WERI-Rb-1 (cell line): ENCODE data around the gene GPR4.

Experiments used
- DNase-seq: peaks from one replicate; pipeline ENCODE4 v3.0.0-alpha.2; 2020
- H3K27ac ChIP-seq: fragments of 250-450 bp; sonication (Bioruptor Pico); 2 replicates; pipeline ENCODE4 v1.5.1; 2020; ENCODE audit warnings: mild to moderate bottlenecking, moderate library complexity
- H3K27me3 ChIP-seq: fragments of 250-450 bp; sonication (Bioruptor Pico); 2 replicates; pipeline ENCODE4 v1.5.1; 2021; ENCODE audit warnings: mild to moderate bottlenecking, low read depth, moderate library complexity; ENCODE audit not compliant: insufficient read depth, severe bottlenecking
- H3K36me3 ChIP-seq: fragments of 250-450 bp; sonication (Bioruptor Pico); 2 replicates; pipeline ENCODE4 v1.5.1; 2020; ENCODE audit warnings: mild to moderate bottlenecking, moderate library complexity
- H3K4me3 ChIP-seq: 2 replicates; pipeline ENCODE4 v1.5.1; 2011; ENCODE audit warnings: low read depth, mild to moderate bottlenecking, control low read depth, low read length
- H3K9me3 ChIP-seq: fragments of 250-450 bp; sonication (Bioruptor Pico); 2 replicates; pipeline ENCODE4 v1.5.1; 2021; ENCODE audit warnings: mild to moderate bottlenecking, moderate library complexity; ENCODE audit not compliant: severe bottlenecking
- CTCF ChIP-seq: IDR thresholded peaks from 2 replicates; pipeline ENCODE4 v1.5.1; 2011; ENCODE audit warnings: low read depth, mild to moderate bottlenecking, control low read depth, inconsistent platforms, low read length

GPR4 gene

GRCh38 chr19:45564131-45564780 lies 37.8 kb downstream of the GPR4 start:
- Histone ChIP-seq H3K27ac (peak overlapping the region; percentile 82), H3K4me3 (no peak overlapping the region), H3K27me3 (no peaks in the 10 kb centered on the region), H3K36me3 (no peaks in the 10 kb centered on the region), H3K9me3 (no peaks in the 10 kb centered on the region)
- peak; percentile 77 for DNase-seq
- TF ChIP-seq CTCF, result no peak

- no peak for TF ChIP-seq CTCF
- DNase-seq, result no peak
- Histone ChIP-seq H3K27ac (no peak overlapping the region), H3K27me3 (no peaks in the 10 kb centered on the region), H3K36me3 (no peaks in the 10 kb centered on the region), H3K4me3 (no peak overlapping the region), H3K9me3 (no peaks in the 10 kb centered on the region)
Observed at GRCh38 chr19:45560686-45561085, 41.3 kb downstream of the GPR4 start.

- TF ChIP-seq CTCF, result no peak
- H3K27ac ChIP-seq, result no peak overlapping the region
Observed at GRCh38 chr19:45560038-45560437, 42.0 kb downstream of the GPR4 start.

GRCh38 chr19:45558399-45558878 lies 43.6 kb downstream of the GPR4 start:
- Histone ChIP-seq H3K27me3 (no peaks in the 10 kb centered on the region), H3K27ac (no peak overlapping the region), H3K9me3 (no peaks in the 10 kb centered on the region), H3K36me3 (no peaks in the 10 kb centered on the region), H3K4me3 (no peak overlapping the region)
- TF ChIP-seq CTCF, result peak; percentile 80
- peak; percentile 78 for DNase-seq

More at GRCh38 chr19:45560038-45560437, 42.0 kb downstream of the GPR4 start:
- Histone ChIP-seq H3K4me3 (no peak overlapping the region), H3K9me3 (no peaks in the 10 kb centered on the region), H3K27me3 (no peaks in the 10 kb centered on the region), H3K36me3 (no peaks in the 10 kb centered on the region)
- DNase-seq, result no peak

- Histone ChIP-seq H3K9me3 (no peaks in the 10 kb centered on the region), H3K27me3 (no peaks in the 10 kb centered on the region), H3K36me3 (peaks cover 3% of the 10 kb centered on the region), H3K27ac (no peak overlapping the region), H3K4me3 (no peak overlapping the region)
- TF ChIP-seq CTCF, result no peak
- no peak for DNase-seq
Observed at GRCh38 chr19:45556835-45557234, 45.2 kb downstream of the GPR4 start.

- no peak for DNase-seq
- no peak overlapping the region for H3K4me3 ChIP-seq
- peaks cover 3% of the 10 kb centered on the region for H3K36me3 ChIP-seq
- H3K27me3 ChIP-seq, result no peaks in the 10 kb centered on the region
- H3K9me3 ChIP-seq, result no peaks in the 10 kb centered on the region
- H3K27ac ChIP-seq, result no peak overlapping the region
- TF ChIP-seq CTCF, result no peak
Observed at GRCh38 chr19:45554481-45554880, 47.5 kb downstream of the GPR4 start.
